Vagina (tissue), 2 donors: ENCODE data around the gene TMED10.

ENCODE experiments used
- POLR2A ChIP-seq, 2 donors: fragments of 450-650 bp; IDR thresholded peaks; one replicate each; pipeline ENCODE4 v1.6.1; 2017; ENCODE audit warnings: antibody characterized with exemption in 2 of 2, mild to moderate bottlenecking in 2 of 2, moderate library complexity in 2 of 2
- POLR2AphosphoS5 ChIP-seq, 2 donors: sonication (generic); formaldehyde crosslinking; IDR thresholded peaks; one replicate each; pipeline ENCODE4 v1.9.0; 2017; ENCODE audit warnings: antibody characterized with exemption in 2 of 2, mild to moderate bottlenecking in 2 of 2, low read depth in 1 of 2; ENCODE audit not compliant: insufficient read depth in 1 of 2
- TF ChIP-seq, protein P1 (sequence below), 3 experiments: fragments of 450-650 bp in 2 of 3; fragments of 200-600 bp in 1 of 3; sonication (generic) in 1 of 3; IDR thresholded peaks; one replicate each; pipeline ENCODE4 v1.5.1; 2017 to 2019; ENCODE audit warnings: antibody characterized with exemption in 3 of 3, mild to moderate bottlenecking in 2 of 3, moderate library complexity in 2 of 3

DNA sequence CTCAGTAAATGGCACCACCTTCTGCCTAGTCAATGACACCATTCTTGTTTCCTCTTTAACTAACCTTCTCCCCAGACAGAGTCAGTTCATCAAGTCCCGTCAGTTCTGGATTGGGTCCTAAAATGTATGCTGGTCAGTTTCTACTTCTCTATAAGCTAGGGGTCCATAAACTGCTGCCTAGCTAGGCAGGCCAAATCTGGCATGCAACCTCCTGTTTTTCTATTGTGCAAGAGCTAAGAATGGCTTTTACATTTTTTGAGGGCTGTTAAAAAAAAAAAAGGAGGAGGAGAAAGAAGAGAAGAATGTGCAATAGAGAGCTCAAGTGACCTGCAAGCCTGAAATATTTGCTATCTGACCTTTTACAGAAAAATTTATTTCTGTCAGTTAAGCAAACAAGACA is 6.4 kb upstream of the TMED10 start:
- TF ChIP-seq, protein P1, sequence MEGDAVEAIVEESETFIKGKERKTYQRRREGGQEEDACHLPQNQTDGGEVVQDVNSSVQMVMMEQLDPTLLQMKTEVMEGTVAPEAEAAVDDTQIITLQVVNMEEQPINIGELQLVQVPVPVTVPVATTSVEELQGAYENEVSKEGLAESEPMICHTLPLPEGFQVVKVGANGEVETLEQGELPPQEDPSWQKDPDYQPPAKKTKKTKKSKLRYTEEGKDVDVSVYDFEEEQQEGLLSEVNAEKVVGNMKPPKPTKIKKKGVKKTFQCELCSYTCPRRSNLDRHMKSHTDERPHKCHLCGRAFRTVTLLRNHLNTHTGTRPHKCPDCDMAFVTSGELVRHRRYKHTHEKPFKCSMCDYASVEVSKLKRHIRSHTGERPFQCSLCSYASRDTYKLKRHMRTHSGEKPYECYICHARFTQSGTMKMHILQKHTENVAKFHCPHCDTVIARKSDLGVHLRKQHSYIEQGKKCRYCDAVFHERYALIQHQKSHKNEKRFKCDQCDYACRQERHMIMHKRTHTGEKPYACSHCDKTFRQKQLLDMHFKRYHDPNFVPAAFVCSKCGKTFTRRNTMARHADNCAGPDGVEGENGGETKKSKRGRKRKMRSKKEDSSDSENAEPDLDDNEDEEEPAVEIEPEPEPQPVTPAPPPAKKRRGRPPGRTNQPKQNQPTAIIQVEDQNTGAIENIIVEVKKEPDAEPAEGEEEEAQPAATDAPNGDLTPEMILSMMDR (IDR thresholded peaks at IDR 0.05) = no peak
- TF ChIP-seq POLR2A (IDR thresholded peaks at IDR 0.05) (no peak), POLR2AphosphoS5 (IDR thresholded peaks at IDR 0.05; ENCODE audit: insufficient read depth in 1 of 2, low read depth in 1 of 2) (no peak)
